Skeletal muscle tissue (tissue), 4 donors: ENCODE measurements around the gene MEX3C. TPM values are rescaled to one million over a fixed set of nuclear protein-coding genes. Genes with fewer than 3 reads are reported as not detected.

Source experiments
- H3K27ac ChIP-seq: one replicate; pipeline ENCODE4 v1.7.0; 2013; ENCODE audit warnings: mild to moderate bottlenecking, low read depth, low read length, inconsistent platforms
- H3K27me3 ChIP-seq, 3 donors: one replicate each; pipeline ENCODE4 v1.7.0; 2013; ENCODE audit warnings: low read length in 3 of 3; ENCODE audit not compliant: control insufficient read depth in 3 of 3, insufficient read depth in 3 of 3
- H3K36me3 ChIP-seq, 3 donors: one replicate each; pipeline ENCODE4 v1.7.0; 2013; ENCODE audit warnings: low read length in 3 of 3; ENCODE audit not compliant: control insufficient read depth in 3 of 3, insufficient read depth in 3 of 3
- H3K4me1 ChIP-seq, 3 donors: one replicate each; pipeline ENCODE4 v1.7.0; 2013; ENCODE audit warnings: low read length in 3 of 3, mild to moderate bottlenecking in 3 of 3; ENCODE audit not compliant: control insufficient read depth in 3 of 3, insufficient read depth in 3 of 3
- H3K4me3 ChIP-seq, 3 donors: one replicate each; pipeline ENCODE4 v1.7.0; 2013; ENCODE audit warnings: low read length in 3 of 3
- H3K9ac ChIP-seq, 3 donors: one replicate each; pipeline ENCODE4 v1.7.0; 2013; ENCODE audit warnings: low read length in 3 of 3, mild to moderate bottlenecking in 3 of 3, moderate library complexity in 2 of 3, low read depth in 1 of 3
- H3K9me3 ChIP-seq, 3 donors: one replicate each; pipeline ENCODE4 v1.7.0; 2013; ENCODE audit warnings: low read length in 3 of 3; ENCODE audit not compliant: control insufficient read depth in 3 of 3
- total RNA-seq: library from RNA; depleted of rRNA; stranded (reverse); fragments of >200 nt; gene quantifications from one replicate; pipeline ENCODE4 v1.2.3, GENCODE V29; 2014
- donor health status: Osteomylitis.

The MEX3C gene
- total RNA-seq, 1 donor from 2014 or later: 37.6 TPM

DNA sequence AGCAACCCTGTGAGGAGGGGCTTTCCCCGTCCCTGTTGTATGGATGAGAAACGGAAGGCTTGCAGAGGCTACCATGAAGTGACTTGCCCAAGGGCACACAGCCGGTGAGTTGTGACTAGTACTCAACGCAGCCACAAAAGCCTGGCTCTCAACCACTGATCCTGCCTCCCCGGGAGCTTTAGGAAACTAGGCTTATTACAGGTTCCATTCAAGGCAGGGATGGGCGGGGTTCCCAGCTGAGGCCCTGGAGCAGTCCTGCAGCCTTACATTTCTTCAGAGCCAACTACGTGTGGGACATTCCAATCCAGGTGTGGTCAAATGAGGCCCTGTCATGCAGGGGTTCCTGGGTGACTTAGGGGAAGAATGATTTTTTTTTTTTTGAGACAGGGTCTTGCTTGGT, 59.6 kb downstream of the MEX3C start:
- Histone ChIP-seq H3K36me3 (no peaks in the 10 kb centered on the region), H3K9me3 (no peaks in the 10 kb centered on the region), H3K27me3 (no peaks in the 10 kb centered on the region), H3K4me1 (no peaks in the 10 kb centered on the region), H3K4me3 (no peak overlapping the region), H3K9ac (no peak overlapping the region), H3K27ac (no peak overlapping the region)

DNA sequence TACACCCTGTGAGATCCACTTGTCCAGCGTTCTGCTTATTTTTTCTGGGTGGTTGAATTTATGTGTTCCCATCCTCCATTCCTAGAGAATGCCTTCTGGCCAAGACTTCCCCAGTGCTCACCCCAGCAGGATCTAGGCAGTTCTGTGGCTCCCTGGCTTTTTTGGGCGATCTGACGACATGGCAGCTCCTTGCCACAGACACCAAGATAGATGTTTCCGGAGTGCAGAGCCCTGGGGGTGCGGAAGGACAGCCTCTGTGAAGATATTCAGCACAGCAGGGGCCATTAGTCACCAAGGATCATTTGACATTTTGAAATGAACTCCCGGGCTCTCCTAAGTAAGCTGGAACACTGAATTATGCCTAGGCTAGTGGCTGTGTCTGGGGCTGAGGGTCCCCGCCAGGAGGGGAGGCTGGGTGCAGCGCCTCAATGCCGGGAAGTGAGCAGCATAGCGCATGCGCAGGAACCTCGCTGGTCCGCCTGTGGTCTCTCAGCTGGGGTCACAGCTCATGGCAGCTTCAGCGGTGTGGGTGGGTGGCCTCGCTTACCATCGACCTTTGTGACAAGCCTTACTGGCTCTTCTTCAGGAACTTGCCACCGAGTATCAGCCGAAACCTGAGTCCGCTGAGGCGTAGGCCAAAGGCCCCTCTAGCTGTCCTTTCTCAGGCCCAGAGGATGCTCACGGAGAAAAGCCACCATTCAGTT, 60.3 kb downstream of the MEX3C start:
- no peaks in the 10 kb centered on the region for H3K27me3 ChIP-seq
- no peak overlapping the region for H3K4me3 ChIP-seq

DNA sequence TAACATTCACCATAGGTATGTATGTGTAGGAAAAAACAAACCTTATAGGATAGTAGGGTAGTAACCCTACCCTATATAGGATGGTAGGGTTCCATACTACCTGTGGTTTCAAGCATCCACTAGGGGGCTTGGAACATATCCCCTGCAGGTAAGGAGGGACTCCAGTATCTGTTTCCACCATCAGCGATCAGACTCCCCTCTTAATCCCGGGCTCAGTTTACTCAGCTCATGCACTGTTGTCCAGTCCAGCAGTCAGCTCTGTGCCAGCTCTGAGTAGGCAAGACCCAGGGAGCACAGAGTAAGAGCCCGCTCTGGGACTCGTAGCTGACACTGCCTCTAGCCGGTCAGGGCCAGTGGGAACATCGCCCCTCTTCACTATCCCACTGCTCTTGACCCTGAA, 61.7 kb downstream of the MEX3C start:
- Histone ChIP-seq H3K27me3 (no peaks in the 10 kb centered on the region), H3K4me3 (no peak overlapping the region), H3K9ac (no peak overlapping the region), H3K27ac (no peak overlapping the region), H3K36me3 (no peaks in the 10 kb centered on the region), H3K9me3 (no peaks in the 10 kb centered on the region), H3K4me1 (no peaks in the 10 kb centered on the region)

More for the DNA sequence above, 60.3 kb downstream of the MEX3C start:
- Histone ChIP-seq H3K9ac (no peak overlapping the region), H3K4me1 (no peaks in the 10 kb centered on the region), H3K27ac (no peak overlapping the region), H3K9me3 (no peaks in the 10 kb centered on the region), H3K36me3 (no peaks in the 10 kb centered on the region)

DNA sequence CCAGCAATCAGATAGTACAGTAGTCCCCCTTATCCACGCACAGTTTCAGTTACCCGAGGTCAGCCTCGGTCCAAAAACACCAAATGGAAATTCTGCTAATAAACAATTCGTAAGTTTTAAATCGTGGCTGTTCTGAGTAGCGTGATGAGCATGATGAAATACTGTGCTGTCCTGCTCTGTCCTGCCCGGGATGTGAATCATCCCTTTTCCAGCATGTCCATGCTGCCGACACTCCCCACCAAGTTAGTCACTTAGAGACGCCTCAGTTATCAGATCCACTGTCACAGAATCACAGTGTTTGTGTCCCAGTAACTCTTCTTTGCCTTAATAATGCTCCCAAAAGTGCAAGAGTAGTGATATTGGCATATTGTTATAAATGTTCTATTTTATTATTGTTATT, 62.1 kb downstream of the MEX3C start:
- Histone ChIP-seq H3K4me3 (no peak overlapping the region), H3K9me3 (no peaks in the 10 kb centered on the region), H3K27me3 (no peaks in the 10 kb centered on the region), H3K9ac (no peak overlapping the region), H3K27ac (no peak overlapping the region), H3K36me3 (no peaks in the 10 kb centered on the region), H3K4me1 (no peaks in the 10 kb centered on the region)

DNA sequence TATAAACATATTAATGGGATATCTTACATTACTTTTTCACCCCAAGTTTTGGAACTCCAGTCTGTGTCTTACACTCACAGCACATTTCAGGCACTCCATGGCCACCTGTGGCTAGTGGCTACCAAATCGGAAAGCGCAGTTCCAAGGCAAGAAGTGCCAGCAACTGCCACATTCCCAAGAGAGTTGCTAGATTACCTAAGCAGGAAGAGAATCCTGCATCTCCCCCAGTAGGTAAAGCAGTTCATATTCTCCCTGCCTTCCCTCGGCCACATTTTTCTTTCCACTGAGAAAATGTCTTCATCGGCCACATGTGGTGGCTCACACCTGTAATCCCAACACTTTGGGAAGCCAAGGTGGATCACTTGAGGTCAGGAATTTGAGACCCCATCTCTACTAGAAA, 62.8 kb downstream of the MEX3C start:
- Histone ChIP-seq H3K36me3 (no peaks in the 10 kb centered on the region), H3K9me3 (no peaks in the 10 kb centered on the region), H3K27ac (no peak overlapping the region), H3K4me1 (no peaks in the 10 kb centered on the region), H3K27me3 (no peaks in the 10 kb centered on the region), H3K4me3 (no peak overlapping the region), H3K9ac (no peak overlapping the region)

DNA sequence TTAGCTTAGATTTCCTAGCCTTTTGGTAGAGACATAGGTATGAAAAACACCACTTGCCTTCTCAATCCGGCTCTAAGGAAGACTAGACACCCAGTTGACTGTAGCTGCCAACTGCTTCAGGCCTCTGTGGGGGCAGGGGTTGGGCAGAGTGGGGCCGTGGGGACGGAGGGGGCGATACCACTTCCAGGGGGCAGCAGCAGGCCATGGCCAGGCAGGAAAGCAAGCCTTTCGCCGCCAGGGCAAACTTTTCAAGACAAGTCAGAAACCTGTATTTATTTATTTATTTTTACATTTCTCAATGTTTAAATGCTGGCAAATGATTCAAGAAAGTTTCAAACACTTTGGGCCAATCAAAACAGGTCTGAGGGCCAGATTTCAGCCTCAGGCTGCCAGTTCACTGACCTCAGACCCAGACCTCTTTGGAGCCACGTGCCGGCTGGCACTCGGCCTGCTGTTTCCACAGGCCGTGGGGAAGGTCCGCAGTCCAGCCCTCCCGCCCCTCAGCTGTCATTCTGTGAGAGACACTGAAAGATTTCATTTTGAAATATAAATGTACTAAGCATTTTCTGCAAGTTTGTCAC, 63.8 kb downstream of the MEX3C start:
- Histone ChIP-seq H3K9ac (no peak overlapping the region), H3K4me1 (no peaks in the 10 kb centered on the region), H3K36me3 (no peaks in the 10 kb centered on the region), H3K27me3 (no peaks in the 10 kb centered on the region), H3K4me3 (no peak overlapping the region), H3K27ac (no peak overlapping the region), H3K9me3 (no peaks in the 10 kb centered on the region)

DNA sequence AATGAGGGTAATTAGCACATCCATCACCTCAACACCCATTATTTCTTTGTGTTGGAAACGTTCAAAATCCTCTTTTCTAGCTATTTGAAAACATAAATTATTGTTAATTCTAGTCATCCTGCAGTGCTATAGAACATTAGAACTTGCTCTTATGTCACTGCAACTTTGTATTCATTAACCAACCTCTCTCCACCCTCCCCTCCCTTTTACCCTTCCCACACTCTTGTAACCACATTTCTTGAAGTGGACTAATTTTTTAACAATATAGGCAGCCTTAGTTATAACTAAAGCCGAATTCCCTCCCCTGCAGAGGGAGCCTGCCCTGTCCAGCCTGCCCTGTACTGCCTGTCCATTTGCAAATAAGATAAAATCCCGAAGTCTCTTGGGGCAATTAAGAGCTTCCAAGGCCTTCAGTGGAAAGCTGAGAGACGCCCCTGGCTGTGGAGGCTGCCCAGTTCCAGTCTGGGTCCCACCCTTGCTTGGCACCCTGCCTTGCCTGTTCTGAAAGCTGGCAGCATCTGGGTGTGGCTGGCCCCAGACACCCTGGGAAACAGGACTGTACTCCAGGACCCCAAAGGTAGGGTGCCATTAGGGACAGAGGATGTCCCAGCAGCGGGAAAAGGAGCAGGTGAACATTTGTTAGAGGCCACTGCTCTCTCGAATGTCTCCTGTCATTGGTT, 65.1 kb downstream of the MEX3C start:
- Histone ChIP-seq H3K9me3 (no peaks in the 10 kb centered on the region), H3K9ac (no peak overlapping the region), H3K27me3 (no peaks in the 10 kb centered on the region), H3K27ac (no peak overlapping the region), H3K36me3 (no peaks in the 10 kb centered on the region), H3K4me1 (no peaks in the 10 kb centered on the region), H3K4me3 (no peak overlapping the region)

DNA sequence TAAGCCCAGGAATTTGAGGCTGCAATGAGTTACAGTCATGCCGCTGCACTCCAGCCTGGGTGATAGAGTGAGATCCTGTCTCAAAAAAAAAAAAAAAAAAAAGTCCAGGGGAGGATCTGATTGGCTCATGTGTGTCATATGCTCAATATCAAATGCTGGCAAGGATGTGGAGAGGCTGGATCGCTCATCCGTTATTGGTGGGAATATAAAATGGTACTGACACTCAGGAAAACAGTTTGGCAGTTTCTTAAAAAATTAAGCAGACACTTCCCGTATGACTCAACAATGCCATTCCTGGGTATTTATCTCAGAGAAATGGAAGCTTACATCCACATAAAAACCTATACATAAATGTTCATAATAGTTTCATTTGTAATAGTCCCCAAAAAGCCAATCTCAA, 68.9 kb downstream of the MEX3C start:
- no peak overlapping the region for H3K4me3 ChIP-seq
- H3K4me1 ChIP-seq: no peaks in the 10 kb centered on the region
- no peaks in the 10 kb centered on the region for H3K27me3 ChIP-seq

DNA sequence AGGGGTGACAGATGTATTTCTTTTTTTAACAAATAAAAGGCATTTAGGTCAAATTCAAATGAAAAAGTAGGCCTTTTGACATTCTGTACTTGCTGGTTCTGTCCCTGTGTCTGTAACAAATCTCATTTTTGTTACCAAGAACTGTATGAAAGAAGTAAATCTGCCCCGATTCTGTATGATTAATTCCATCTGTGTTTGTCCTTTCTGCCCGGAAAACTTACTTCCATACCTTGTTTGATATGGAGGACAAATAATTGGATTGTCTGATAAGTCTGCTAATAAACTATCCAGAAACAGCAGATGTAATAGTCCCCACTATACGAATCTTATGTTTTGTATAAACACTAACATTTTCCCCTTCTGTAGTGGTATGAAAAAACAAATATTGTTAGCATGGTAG, 69.8 kb downstream of the MEX3C start:
- Histone ChIP-seq H3K4me3 (no peak overlapping the region), H3K4me1 (no peaks in the 10 kb centered on the region), H3K27me3 (no peaks in the 10 kb centered on the region), H3K27ac (no peak overlapping the region), H3K36me3 (no peaks in the 10 kb centered on the region), H3K9ac (no peak overlapping the region), H3K9me3 (no peaks in the 10 kb centered on the region)

More for the DNA sequence above, 68.9 kb downstream of the MEX3C start:
- H3K9ac ChIP-seq: no peak overlapping the region
- no peaks in the 10 kb centered on the region for H3K36me3 ChIP-seq
- H3K27ac ChIP-seq: no peak overlapping the region
- no peaks in the 10 kb centered on the region for H3K9me3 ChIP-seq

DNA sequence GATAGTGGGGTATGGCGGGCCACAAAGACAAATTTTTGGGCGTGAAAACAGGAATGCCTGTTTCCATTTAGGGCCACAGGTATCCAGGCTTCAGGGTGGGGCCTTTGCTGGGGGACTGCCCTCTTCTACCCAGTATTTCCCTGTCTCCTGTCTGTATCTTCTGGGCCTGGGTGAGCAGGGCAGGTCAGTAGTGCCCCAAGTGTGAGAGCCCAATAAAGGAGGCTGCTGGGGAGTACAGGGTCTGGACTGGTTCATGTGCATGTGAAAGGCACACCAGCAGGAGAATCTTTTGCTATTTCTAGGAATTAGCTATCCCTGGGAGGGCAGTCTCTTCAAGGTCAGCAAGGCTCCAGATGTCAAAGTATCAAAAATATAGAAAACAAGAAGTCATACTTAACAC, 71.5 kb downstream of the MEX3C start:
- Histone ChIP-seq H3K4me3 (no peak overlapping the region), H3K36me3 (no peaks in the 10 kb centered on the region), H3K9me3 (no peaks in the 10 kb centered on the region), H3K4me1 (no peaks in the 10 kb centered on the region), H3K9ac (no peak overlapping the region), H3K27me3 (no peaks in the 10 kb centered on the region), H3K27ac (no peak overlapping the region)
